Measurements from ENCODE around the gene TMEM143.

The TMEM143 gene

GRCh38 chr19:48363810-48364597 is at the start of gene TMEM143, which contains the start of gene SYNGR4:
TSS of gene TMEM143 (minus strand) at chr19:48363940. CDS start at chr19:48363920, 20 bp downstream.
TSS of gene SYNGR4 (plus strand) at chr19:48364367. CDS start at chr19:48365843, 1,476 bp downstream.
- H3K27ac ChIP-seq, result peak within 1 kb of the TSS; percentile 96
- no peak for TF ChIP-seq CTCF (conservative IDR thresholded peaks at IDR 0.05; ENCODE audit: low read depth)
- ChIA-PET POLR2A (ENCODE audit: low non-redundant PET) (interaction anchor here (0.5 to 0.8 kb wide), 6 partner anchors 23 to 40 kb away, joined by 3 to 8 read pairs (median 4); partner anchors contain the start of gene KDELR1), CTCF (interaction anchor here (0.5 to 2.7 kb wide), 3 partner anchors 27 to 107 kb away, joined by 3 to 13 read pairs (median 3); partner anchors contain the start of gene KDELR1)
- peak; percentile 99 for DNase-seq (ENCODE audit: low spot score)

GRCh38 chr19:48405850-48406249 is 42.1 kb upstream of the TMEM143 start:
- CTCF ChIA-PET, result no interaction called here
- TF ChIP-seq CTCF (conservative IDR thresholded peaks at IDR 0.05; ENCODE audit: low read depth), result no peak
- no peak for DNase-seq (ENCODE audit: low spot score)
- H3K27ac ChIP-seq, result no peak overlapping the region
- POLR2A ChIA-PET (ENCODE audit: low non-redundant PET), result no interaction called here

- ChIA-PET CTCF (interaction anchor here (0.6 kb wide), 1 partner anchor 437 kb away, joined by 3 read pairs; no protein-coding TSS in a partner anchor), POLR2A (ENCODE audit: low non-redundant PET) (no interaction called here)
- no peak for DNase-seq (ENCODE audit: low spot score)
- TF ChIP-seq CTCF (conservative IDR thresholded peaks at IDR 0.05; ENCODE audit: low read depth), result no peak
- H3K27ac ChIP-seq, result no peak overlapping the region
These were observed 41.4 kb upstream of the TMEM143 start for GRCh38 chr19:48405010-48405659.

GRCh38 chr19:48403606-48404005 is 39.9 kb upstream of the TMEM143 start:
- H3K27ac ChIP-seq, result no peak overlapping the region
- POLR2A ChIA-PET (ENCODE audit: low non-redundant PET), result no interaction called here
- no peak for TF ChIP-seq CTCF (conservative IDR thresholded peaks at IDR 0.05; ENCODE audit: low read depth)
- peak; percentile 63 for DNase-seq (ENCODE audit: low spot score)
- CTCF ChIA-PET, result interaction anchor here (0.6 kb wide), 1 partner anchor 84 kb away, joined by 3 read pairs; no protein-coding TSS in a partner anchor

GRCh38 chr19:48401287-48401686 is 37.5 kb upstream of the TMEM143 start:
- H3K27ac ChIP-seq, result peak overlapping the region; percentile 88
- no peak for TF ChIP-seq CTCF (conservative IDR thresholded peaks at IDR 0.05; ENCODE audit: low read depth)
- ChIA-PET CTCF (interaction anchor here (0.6 to 0.9 kb wide), 3 partner anchors 11 to 269 kb away, joined by 3 to 5 read pairs (median 4); no protein-coding TSS in a partner anchor), POLR2A (ENCODE audit: low non-redundant PET) (no interaction called here)
- DNase-seq (ENCODE audit: low spot score), result no peak

- CTCF ChIA-PET, result interaction anchor here (0.7 kb wide), 1 partner anchor 45 kb away, joined by 3 read pairs; no protein-coding TSS in a partner anchor
- TF ChIP-seq CTCF (conservative IDR thresholded peaks at IDR 0.05; ENCODE audit: low read depth), result no peak
- no peak for DNase-seq (ENCODE audit: low spot score)
- peak overlapping the region; percentile 88 for H3K27ac ChIP-seq
- POLR2A ChIA-PET (ENCODE audit: low non-redundant PET), result no interaction called here
These were observed 36.4 kb upstream of the TMEM143 start for GRCh38 chr19:48400018-48400742.

Measured in RWPE1 (cell line).